Neural crest cell (in vitro differentiated cells): Measurements from ENCODE around the gene TOMM40L. TPM values are rescaled to one million over a fixed set of nuclear protein-coding genes. Genes with fewer than 3 reads are reported as not detected.

Source experiments
- DNase-seq: peaks from one replicate; pipeline ENCODE4 v3.0.0; 2021; ENCODE audit warnings: low read depth, mixed read lengths, low spot score
- H3K27ac Mint-ChIP-seq: one replicate; pipeline ENCODE4 v1.8.0; 2021; ENCODE audit warnings: mild to moderate bottlenecking, mixed read lengths; ENCODE audit not compliant: unreplicated experiment
- H3K27me3 Mint-ChIP-seq: 2 replicates; pipeline ENCODE4 v1.8.0; 2021; ENCODE audit warnings: low read depth, mild to moderate bottlenecking, mixed read lengths
- H3K36me3 Mint-ChIP-seq: 2 replicates; pipeline ENCODE4 v1.8.0; 2021; ENCODE audit warnings: low read depth, mild to moderate bottlenecking, mixed read lengths
- H3K4me1 Mint-ChIP-seq: 2 replicates; pipeline ENCODE4 v1.8.0; 2021; ENCODE audit warnings: mixed read lengths
- H3K4me3 Mint-ChIP-seq: one replicate; pipeline ENCODE4 v1.8.0; 2021; ENCODE audit warnings: mild to moderate bottlenecking, mixed read lengths
- H3K9me3 Mint-ChIP-seq: 2 replicates; pipeline ENCODE4 v1.8.0; 2021; ENCODE audit warnings: mixed read lengths
- total RNA-seq: library from RNA; stranded (reverse); gene quantifications from 2 replicates; pipeline ENCODE4 v1.2.1, GENCODE V29; 2021
- TF ChIP-seq, protein P1 (sequence below): fragments of 200-600 bp; sonication (generic); conservative IDR thresholded peaks from 2 replicates; pipeline ENCODE4 v1.5.0; 2021; ENCODE audit warnings: antibody characterized with exemption, mild to moderate bottlenecking

TOMM40L gene
- total RNA-seq, 1 donor from 2014 or later, result 17.2 TPM

DNA sequence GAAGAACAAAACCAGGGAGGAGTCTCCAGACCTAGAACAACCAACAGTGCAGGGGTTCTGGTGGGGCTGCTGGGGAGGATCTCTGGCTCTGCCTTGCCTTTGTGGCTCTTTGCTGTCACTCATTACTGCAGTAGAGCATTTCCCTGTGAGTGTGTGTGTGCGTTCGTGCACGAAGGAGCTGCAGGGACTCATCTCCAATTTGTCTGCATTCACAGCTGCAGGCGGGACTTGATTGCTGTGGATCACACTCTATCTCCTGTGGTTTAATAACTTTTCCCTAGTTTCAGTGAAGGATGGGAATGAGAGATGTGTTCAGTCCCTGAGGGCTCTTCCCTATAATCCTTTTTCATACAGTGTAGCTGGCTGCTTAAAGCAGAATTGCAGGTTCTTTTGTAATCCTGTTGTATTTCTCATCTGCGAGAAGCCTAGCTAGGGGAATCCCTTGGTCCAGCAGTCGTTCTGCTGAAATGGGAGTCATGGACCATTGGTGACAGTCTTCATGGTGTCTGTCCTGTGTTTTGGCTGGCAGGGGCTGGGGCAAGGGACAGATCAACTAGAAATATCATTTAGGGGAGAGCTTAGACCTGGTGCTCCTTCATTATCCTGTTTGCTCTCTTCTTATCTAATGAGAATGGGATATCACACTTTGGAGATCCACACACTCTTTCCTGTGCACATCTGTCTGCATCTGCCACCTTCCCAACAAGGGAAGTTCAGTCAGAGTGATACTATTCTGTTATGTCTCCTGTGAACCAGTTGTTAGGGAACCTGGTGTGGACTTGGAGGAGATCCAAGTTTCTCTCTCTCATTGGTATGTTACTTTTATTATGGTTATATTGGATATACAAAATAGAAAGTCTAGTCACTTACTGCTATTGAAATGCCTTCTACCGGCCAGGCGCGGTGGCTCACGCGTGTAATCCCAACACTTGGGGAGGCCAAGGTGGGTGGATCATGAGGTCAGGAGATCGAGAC is 35.7 kb downstream of the TOMM40L start:
- Mint-ChIP-seq H3K4me3 (no peak overlapping the region), H3K4me1 (peaks cover 17% of the 10 kb centered on the region), H3K36me3 (peaks cover 6% of the 10 kb centered on the region), H3K9me3 (peaks cover 7% of the 10 kb centered on the region), H3K27ac (no peak overlapping the region), H3K27me3 (peaks cover 64% of the 10 kb centered on the region)
- no peak for DNase-seq
- TF ChIP-seq, protein P1, sequence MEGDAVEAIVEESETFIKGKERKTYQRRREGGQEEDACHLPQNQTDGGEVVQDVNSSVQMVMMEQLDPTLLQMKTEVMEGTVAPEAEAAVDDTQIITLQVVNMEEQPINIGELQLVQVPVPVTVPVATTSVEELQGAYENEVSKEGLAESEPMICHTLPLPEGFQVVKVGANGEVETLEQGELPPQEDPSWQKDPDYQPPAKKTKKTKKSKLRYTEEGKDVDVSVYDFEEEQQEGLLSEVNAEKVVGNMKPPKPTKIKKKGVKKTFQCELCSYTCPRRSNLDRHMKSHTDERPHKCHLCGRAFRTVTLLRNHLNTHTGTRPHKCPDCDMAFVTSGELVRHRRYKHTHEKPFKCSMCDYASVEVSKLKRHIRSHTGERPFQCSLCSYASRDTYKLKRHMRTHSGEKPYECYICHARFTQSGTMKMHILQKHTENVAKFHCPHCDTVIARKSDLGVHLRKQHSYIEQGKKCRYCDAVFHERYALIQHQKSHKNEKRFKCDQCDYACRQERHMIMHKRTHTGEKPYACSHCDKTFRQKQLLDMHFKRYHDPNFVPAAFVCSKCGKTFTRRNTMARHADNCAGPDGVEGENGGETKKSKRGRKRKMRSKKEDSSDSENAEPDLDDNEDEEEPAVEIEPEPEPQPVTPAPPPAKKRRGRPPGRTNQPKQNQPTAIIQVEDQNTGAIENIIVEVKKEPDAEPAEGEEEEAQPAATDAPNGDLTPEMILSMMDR, result no peak

DNA sequence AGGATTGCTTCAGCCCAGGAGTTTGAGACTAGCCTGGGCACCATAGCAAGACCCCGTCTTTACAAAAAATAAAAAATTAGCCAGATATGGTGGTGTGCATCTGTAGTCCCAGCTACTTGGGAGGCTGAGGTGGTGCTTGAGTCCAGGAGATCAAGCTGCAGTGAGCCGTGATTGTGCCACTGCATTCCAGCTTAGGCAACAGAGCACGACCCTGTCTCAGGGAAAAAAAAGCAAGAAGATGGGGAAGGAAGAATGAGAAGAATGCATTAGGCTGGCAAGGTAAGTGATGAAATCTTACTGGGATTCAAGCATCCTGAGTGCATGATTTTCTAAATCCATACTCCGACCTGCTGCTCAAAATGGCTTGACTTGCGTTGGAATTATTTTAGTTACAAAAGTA is 39.4 kb downstream of the TOMM40L start:
- Mint-ChIP-seq H3K27me3 (peaks cover 38% of the 10 kb centered on the region), H3K9me3 (no peaks in the 10 kb centered on the region), H3K36me3 (no peaks in the 10 kb centered on the region), H3K4me3 (no peak overlapping the region), H3K27ac (peak overlapping the region; percentile 57), H3K4me1 (peaks cover 7% of the 10 kb centered on the region)
- TF ChIP-seq, protein P1, result no peak
- no peak for DNase-seq

DNA sequence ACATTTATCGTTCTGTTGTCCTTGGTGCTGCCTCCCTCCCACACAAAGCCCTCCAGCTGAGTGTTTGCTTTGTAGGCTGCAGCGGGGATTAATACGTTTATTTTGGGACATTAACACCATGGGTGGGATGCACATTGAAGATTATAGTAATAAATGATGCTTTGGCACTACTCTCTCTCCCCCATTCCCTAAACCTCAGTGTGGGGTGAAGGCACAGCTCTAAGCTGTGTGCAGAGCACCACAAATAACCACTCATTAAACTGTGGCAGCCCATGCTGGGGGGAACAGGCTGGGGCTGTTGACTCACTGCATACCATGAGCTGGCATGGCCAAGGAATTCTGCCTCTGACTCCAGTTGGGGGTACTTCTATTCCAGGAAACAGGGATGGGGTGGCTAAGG is 40.3 kb downstream of the TOMM40L start:
- no peaks in the 10 kb centered on the region for H3K9me3 Mint-ChIP-seq
- DNase-seq, result no peak
- H3K4me3 Mint-ChIP-seq, result no peak overlapping the region
- H3K4me1 Mint-ChIP-seq, result peaks cover 7% of the 10 kb centered on the region
- H3K27me3 Mint-ChIP-seq, result peaks cover 29% of the 10 kb centered on the region
- TF ChIP-seq, protein P1, result no peak
- H3K36me3 Mint-ChIP-seq, result no peaks in the 10 kb centered on the region
- H3K27ac Mint-ChIP-seq, result no peak overlapping the region

DNA sequence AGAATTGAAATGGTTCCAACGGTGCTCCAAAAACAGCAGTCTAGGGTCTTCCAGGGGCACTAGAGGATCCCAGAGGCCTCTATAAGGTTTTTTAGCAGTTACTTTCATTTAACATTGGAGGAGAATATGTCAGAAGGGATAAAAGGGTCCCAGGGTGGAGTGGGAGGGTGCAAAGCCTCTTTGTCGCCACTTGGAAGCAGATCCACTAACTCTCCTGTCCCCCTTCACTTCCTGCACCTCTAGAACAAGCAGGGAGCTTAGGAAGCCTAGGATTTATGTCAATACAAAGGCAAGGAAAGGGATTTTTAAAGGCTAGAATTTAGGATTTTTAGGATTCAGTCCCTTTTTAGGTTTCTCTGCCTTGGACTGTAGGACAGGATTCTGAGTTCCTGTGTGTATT is 41.0 kb downstream of the TOMM40L start:
- TF ChIP-seq, protein P1, result no peak
- no peak for DNase-seq
- Mint-ChIP-seq H3K27ac (no peak overlapping the region), H3K4me3 (no peak overlapping the region), H3K36me3 (no peaks in the 10 kb centered on the region), H3K9me3 (no peaks in the 10 kb centered on the region), H3K27me3 (peaks cover 23% of the 10 kb centered on the region), H3K4me1 (peaks cover 4% of the 10 kb centered on the region)

DNA sequence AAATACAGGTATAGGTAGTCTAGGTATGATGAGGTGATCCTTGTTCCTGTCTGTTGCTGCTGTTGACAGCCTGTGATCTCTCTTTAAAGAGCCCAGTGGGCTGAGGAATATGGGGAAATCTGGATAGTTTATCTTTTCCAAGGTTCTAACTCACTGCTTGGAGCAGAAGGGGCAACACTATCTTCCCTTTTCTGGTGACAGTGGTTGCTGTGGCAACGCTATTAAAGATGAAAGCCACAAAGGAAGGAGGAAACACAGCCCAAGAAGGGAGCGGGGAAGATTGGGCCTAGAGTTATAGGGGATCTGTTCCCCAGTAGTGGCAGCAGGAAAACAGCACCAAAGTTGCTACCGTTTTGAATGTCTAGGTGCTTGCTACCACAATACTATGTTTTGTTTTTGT is 41.5 kb downstream of the TOMM40L start:
- TF ChIP-seq, protein P1, result no peak
- Mint-ChIP-seq H3K27ac (no peak overlapping the region), H3K27me3 (peaks cover 20% of the 10 kb centered on the region)

More for the DNA sequence above, 41.5 kb downstream of the TOMM40L start:
- Mint-ChIP-seq H3K9me3 (no peaks in the 10 kb centered on the region), H3K4me3 (no peak overlapping the region), H3K36me3 (no peaks in the 10 kb centered on the region), H3K4me1 (peaks cover 4% of the 10 kb centered on the region)
- DNase-seq, result no peak
